ENCODE results near the gene ZNF813.
"Not testable (repeated sequence)": the region's sequence is repeated elsewhere in the genome, so short reads cannot be mapped to it uniquely, and the experiment has no call there.

Gene ZNF813

GRCh38 chr19:53483751-53484150 is 16.2 kb downstream of the ZNF813 start:
- DNase-seq (ENCODE audit: low read depth): not testable (repeated sequence)

GRCh38 chr19:53485046-53486004 is 17.8 kb downstream of the ZNF813 start:
- DNase-seq (ENCODE audit: low read depth): no peak

GRCh38 chr19:53492153-53492552 is 24.6 kb downstream of the ZNF813 start:
- DNase-seq (ENCODE audit: low read depth): no peak

- not testable (repeated sequence) for DNase-seq (ENCODE audit: low read depth)
Measured at GRCh38 chr19:53497311-53498023, 29.9 kb downstream of the ZNF813 start.

- DNase-seq (ENCODE audit: low read depth): not testable (repeated sequence)
Measured at GRCh38 chr19:53498024-53498395, 30.5 kb downstream of the ZNF813 start.

GRCh38 chr19:53503151-53503550 is 35.6 kb downstream of the ZNF813 start:
- DNase-seq (ENCODE audit: low read depth): not testable (repeated sequence)

GRCh38 chr19:53503671-53504364 is 36.3 kb downstream of the ZNF813 start:
- not testable (repeated sequence) for DNase-seq (ENCODE audit: low read depth)

- not testable (repeated sequence) for DNase-seq (ENCODE audit: low read depth)
Measured at GRCh38 chr19:53504365-53504703, 36.8 kb downstream of the ZNF813 start.

GRCh38 chr19:53504885-53505284 is 37.4 kb downstream of the ZNF813 start:
- no peak for DNase-seq (ENCODE audit: low read depth)

- DNase-seq (ENCODE audit: low read depth): no peak
Measured at GRCh38 chr19:53506728-53507127, 39.2 kb downstream of the ZNF813 start.

- no peak for DNase-seq (ENCODE audit: low read depth)
Measured at GRCh38 chr19:53507523-53508442, 40.2 kb downstream of the ZNF813 start.

GRCh38 chr19:53509443-53509842 is 41.9 kb downstream of the ZNF813 start:
- no peak for DNase-seq (ENCODE audit: low read depth)

GRCh38 chr19:53509845-53510244 is 42.3 kb downstream of the ZNF813 start:
- no peak for DNase-seq (ENCODE audit: low read depth)

- no peak for DNase-seq (ENCODE audit: low read depth)
Measured at GRCh38 chr19:53511357-53511756, 43.8 kb downstream of the ZNF813 start.

GRCh38 chr19:53511933-53512374 is 44.4 kb downstream of the ZNF813 start:
- no peak for DNase-seq (ENCODE audit: low read depth)

GRCh38 chr19:53515047-53515446 is 47.5 kb downstream of the ZNF813 start:
- not testable (repeated sequence) for DNase-seq (ENCODE audit: low read depth)

GRCh38 chr19:53517114-53517741 is 49.7 kb downstream of the ZNF813 start:
- no peak for DNase-seq (ENCODE audit: low read depth)

- DNase-seq (ENCODE audit: low read depth): no peak
Measured at GRCh38 chr19:53518121-53518520, 50.6 kb downstream of the ZNF813 start.

- no peak for DNase-seq (ENCODE audit: low read depth)
Measured at GRCh38 chr19:53518716-53519115, 51.2 kb downstream of the ZNF813 start.

GRCh38 chr19:53519446-53519845 is 51.9 kb downstream of the ZNF813 start:
- no peak for DNase-seq (ENCODE audit: low read depth)

- DNase-seq (ENCODE audit: low read depth): no peak
Measured at GRCh38 chr19:53520163-53520546, 52.6 kb downstream of the ZNF813 start.

Data from activated T-cell treated with anti-CD3 and anti-CD28 coated beads for 48 hours (primary cell).